Measurements from ENCODE around the gene PRLH.
A peak's percentile ranks its signal among the peaks of the same experiment; 100 is the strongest.

Gene PRLH

GRCh38 chr2:237577956-237578870, 11.8 kb downstream of the PRLH start:
- Mint-ChIP-seq H3K4me1 (ENCODE audit: low read depth) (peaks cover 5% of the 10 kb centered on the region), H3K4me3 (no peak overlapping the region), H3K27ac (no peak overlapping the region), H3K9me3 (no peaks in the 10 kb centered on the region), H3K27me3 (no peaks in the 10 kb centered on the region), H3K36me3 (ENCODE audit: low read depth) (no peaks in the 10 kb centered on the region)

GRCh38 chr2:237581326-237581725, 15.0 kb downstream of the PRLH start:
- Mint-ChIP-seq H3K27me3 (no peaks in the 10 kb centered on the region), H3K9me3 (no peaks in the 10 kb centered on the region), H3K4me3 (no peak overlapping the region), H3K4me1 (ENCODE audit: low read depth) (peaks cover 5% of the 10 kb centered on the region), H3K36me3 (ENCODE audit: low read depth) (no peaks in the 10 kb centered on the region), H3K27ac (peak overlapping the region; percentile 65)

DNA sequence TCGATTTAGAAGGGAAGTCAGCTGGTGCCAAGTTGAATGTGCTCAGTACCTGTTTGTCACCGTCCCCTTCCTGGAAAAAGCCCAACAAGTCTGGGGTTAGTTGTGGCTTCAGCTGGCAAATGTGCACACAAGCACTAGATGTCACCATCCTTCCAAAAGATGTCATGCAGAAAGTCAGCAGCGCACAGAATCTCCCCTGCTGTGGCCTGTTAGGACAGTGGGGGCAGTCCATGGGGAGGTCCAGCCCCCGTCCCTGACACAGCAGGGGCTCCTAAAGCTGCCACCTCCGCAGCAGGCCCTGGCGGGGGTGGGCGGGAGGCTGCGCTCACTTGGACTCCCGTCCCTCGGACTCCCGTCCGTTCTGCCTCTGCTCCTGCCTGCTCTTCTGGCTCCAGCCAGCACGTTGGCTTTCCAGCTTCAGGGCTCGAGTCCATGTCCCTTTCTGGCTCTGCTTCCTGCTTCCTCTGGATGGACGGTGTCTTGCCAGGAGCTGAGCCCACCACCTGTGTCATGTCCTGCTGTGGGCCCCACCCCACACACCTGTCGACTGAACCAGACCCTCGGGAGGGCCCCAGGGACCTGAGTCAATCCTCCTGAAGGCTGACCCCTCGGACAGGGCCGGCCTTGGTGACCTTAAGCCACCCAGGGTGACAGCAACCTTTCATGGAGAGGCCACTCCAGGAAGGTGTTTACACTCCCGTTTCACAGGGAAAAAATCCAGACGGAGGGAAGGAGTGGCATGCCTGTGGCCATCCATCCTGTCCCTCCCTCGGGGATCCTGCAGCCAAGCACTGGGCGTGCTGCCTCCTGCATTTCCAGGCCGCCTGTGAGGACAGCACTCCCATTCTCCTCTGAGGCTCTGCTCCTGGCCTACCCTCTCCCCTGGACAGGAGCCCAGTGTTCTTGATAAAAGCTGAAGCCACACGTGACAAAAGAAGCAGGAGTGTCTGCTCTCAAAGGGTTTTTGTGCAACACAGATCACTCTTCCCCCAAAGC, 15.7 kb downstream of the PRLH start:
- Mint-ChIP-seq H3K27ac (peak overlapping the region; percentile 65), H3K36me3 (ENCODE audit: low read depth) (no peaks in the 10 kb centered on the region), H3K4me1 (ENCODE audit: low read depth) (peaks cover 5% of the 10 kb centered on the region), H3K9me3 (no peaks in the 10 kb centered on the region), H3K27me3 (no peaks in the 10 kb centered on the region), H3K4me3 (no peak overlapping the region)

GRCh38 chr2:237583385-237584295, 17.3 kb downstream of the PRLH start:
- Mint-ChIP-seq H3K9me3 (no peaks in the 10 kb centered on the region), H3K4me1 (ENCODE audit: low read depth) (peaks cover 5% of the 10 kb centered on the region), H3K36me3 (ENCODE audit: low read depth) (no peaks in the 10 kb centered on the region), H3K4me3 (no peak overlapping the region), H3K27me3 (no peaks in the 10 kb centered on the region), H3K27ac (no peak overlapping the region)

DNA sequence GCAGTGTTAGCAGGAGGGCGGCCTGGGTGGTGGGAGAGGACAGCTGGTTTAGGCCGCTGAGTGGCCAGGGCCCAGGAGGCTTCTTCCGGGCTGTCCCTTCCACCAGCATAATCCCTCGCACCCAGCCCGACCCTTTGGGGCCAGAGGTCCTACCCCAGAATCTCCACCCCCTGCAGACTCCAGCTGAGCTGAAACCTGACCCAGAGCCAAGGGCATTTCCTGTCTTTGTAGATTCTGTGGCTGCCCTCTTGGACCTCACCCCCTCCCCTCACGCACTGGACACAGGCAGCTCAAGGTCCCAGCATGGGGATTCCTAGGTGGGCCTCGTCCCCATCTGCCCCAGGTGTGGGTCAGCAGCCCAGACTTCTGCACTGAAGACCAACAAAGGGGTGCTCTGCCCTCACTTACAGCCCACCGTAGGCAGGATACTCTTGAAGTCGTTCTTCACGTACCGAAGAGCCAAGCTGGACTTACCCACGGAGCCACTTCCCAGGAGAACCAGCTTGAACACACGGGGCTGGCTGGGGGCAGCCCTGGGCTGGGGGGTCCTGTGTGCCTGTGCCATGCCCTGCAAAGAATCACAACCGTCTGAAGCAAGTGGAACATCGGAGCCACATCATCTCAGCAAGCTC, 19.3 kb downstream of the PRLH start:
- Mint-ChIP-seq H3K4me3 (no peak overlapping the region), H3K27ac (no peak overlapping the region), H3K27me3 (peaks cover 5% of the 10 kb centered on the region), H3K36me3 (ENCODE audit: low read depth) (no peaks in the 10 kb centered on the region), H3K4me1 (ENCODE audit: low read depth) (peaks cover 9% of the 10 kb centered on the region), H3K9me3 (no peaks in the 10 kb centered on the region)

DNA sequence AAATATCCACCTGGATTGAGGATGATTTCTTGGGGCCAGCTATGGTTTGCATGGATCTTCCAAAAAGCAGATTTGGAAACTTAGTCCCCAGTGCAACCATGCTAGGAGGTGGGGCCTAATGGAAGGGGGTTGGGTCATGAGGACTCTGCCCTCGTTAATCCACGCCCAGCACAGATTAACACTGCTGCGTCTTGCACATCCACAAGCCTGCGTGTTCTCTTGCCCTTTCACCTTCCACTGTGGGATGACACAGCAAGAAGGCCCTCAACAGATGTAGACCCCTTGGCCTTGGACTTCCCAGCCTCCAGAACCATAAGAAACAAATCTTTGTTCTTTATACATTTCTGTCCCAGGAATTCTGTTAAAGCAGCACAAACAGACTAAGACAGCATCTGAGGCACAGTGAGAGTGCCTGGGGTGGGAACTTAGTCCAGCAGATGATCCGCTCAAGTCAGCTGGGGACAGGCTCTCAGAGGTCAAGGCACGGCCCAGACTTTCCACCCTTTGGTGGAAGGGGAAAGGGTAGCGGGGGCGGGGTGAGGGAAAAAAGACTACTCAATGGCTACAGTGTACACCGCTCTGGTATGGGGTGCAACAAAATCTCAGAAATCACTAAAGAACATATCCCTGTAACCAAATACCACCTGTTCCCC, 21.8 kb downstream of the PRLH start:
- Mint-ChIP-seq H3K9me3 (no peaks in the 10 kb centered on the region), H3K27me3 (peaks cover 5% of the 10 kb centered on the region), H3K4me3 (no peak overlapping the region), H3K36me3 (ENCODE audit: low read depth) (no peaks in the 10 kb centered on the region), H3K27ac (no peak overlapping the region), H3K4me1 (ENCODE audit: low read depth) (peaks cover 10% of the 10 kb centered on the region)

DNA sequence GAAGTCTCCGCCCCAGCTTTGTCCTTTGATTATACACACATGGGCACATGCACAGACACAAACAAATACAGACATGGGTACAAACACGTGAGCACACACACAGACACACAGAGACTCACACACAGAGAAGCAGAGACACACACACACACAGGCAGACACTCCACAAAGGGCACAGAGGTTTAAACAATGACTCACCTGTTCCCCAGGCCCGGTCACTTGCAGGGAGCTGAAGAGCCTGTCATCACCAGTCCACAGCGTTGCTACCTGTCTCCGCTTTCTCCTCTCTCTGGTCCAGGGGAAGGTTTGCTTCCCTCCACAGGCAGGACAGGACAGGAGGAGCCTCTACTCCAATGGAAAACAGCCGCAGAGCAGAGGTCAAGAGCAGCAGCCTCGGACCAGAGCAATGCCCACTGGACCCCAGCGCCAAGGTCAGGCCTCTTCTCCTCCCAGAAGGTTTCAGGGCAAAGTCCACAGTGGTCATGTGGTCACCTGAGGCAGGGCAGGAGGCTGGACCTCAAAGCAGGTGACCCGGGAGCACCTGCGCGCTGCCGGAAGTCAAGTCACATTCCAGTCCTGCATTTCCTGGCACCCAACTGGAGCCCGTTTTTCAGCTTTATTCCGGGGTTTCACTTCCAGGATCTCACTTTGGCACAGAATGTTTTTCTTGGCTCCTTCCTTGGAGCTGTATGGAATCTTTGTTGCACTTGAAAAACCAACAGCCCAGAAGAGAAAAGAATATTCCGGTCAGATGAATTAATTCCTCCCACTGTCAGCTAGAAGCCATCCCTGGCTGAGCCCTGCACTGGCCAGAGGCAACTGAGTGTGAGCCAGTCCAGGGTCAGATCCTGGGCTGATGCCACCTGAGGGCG, 24.1 kb downstream of the PRLH start, which contains the start of gene RAB17:
Gene RAB17 (minus strand): TSS at position 463 of the 869 bp plus-strand sequence. CDS start 4,580 bp downstream, outside the sequence.
- H3K9me3 Mint-ChIP-seq, result no peaks in the 10 kb centered on the region
- no peaks in the 10 kb centered on the region for H3K36me3 Mint-ChIP-seq (ENCODE audit: low read depth)
- no peak within 1 kb of the TSS for H3K4me3 Mint-ChIP-seq
- H3K27me3 Mint-ChIP-seq, result peaks cover 5% of the 10 kb centered on the region
- H3K27ac Mint-ChIP-seq, result no peak within 1 kb of the TSS
- peaks cover 10% of the 10 kb centered on the region for H3K4me1 Mint-ChIP-seq (ENCODE audit: low read depth)

GRCh38 chr2:237591141-237591881, 24.9 kb downstream of the PRLH start:
- Mint-ChIP-seq H3K36me3 (ENCODE audit: low read depth) (no peaks in the 10 kb centered on the region), H3K4me3 (no peak overlapping the region), H3K9me3 (no peaks in the 10 kb centered on the region), H3K27me3 (peaks cover 5% of the 10 kb centered on the region), H3K4me1 (ENCODE audit: low read depth) (peaks cover 10% of the 10 kb centered on the region), H3K27ac (no peak overlapping the region)

GRCh38 chr2:237592425-237592980, 26.1 kb downstream of the PRLH start:
- Mint-ChIP-seq H3K27ac (no peak overlapping the region), H3K4me3 (no peak overlapping the region), H3K36me3 (ENCODE audit: low read depth) (no peaks in the 10 kb centered on the region), H3K4me1 (ENCODE audit: low read depth) (peaks cover 10% of the 10 kb centered on the region), H3K27me3 (peaks cover 5% of the 10 kb centered on the region), H3K9me3 (no peaks in the 10 kb centered on the region)

DNA sequence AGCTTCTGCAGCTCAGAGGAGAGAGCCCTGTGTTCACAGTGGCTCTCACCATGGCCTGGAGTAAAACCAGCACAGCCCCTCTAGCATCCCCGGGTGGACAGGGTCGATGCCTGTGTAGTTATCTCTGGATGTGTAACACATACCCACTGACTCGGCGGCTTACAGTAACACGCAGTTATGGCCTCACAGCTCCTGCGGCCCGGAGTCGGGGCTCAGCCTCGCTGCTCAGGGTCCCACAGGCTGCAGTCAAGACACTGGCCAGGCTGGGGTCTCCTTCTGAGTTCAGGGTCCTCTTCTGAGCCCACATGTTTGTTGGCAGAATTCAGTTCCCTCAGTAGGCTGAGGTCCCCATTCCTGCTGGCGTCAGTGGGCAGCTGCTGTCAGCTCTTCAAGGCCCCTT, 26.7 kb downstream of the PRLH start:
- H3K36me3 Mint-ChIP-seq (ENCODE audit: low read depth), result no peaks in the 10 kb centered on the region
- no peak overlapping the region for H3K27ac Mint-ChIP-seq
- peaks cover 10% of the 10 kb centered on the region for H3K4me1 Mint-ChIP-seq (ENCODE audit: low read depth)
- peaks cover 5% of the 10 kb centered on the region for H3K27me3 Mint-ChIP-seq
- no peak overlapping the region for H3K4me3 Mint-ChIP-seq
- no peaks in the 10 kb centered on the region for H3K9me3 Mint-ChIP-seq

DNA sequence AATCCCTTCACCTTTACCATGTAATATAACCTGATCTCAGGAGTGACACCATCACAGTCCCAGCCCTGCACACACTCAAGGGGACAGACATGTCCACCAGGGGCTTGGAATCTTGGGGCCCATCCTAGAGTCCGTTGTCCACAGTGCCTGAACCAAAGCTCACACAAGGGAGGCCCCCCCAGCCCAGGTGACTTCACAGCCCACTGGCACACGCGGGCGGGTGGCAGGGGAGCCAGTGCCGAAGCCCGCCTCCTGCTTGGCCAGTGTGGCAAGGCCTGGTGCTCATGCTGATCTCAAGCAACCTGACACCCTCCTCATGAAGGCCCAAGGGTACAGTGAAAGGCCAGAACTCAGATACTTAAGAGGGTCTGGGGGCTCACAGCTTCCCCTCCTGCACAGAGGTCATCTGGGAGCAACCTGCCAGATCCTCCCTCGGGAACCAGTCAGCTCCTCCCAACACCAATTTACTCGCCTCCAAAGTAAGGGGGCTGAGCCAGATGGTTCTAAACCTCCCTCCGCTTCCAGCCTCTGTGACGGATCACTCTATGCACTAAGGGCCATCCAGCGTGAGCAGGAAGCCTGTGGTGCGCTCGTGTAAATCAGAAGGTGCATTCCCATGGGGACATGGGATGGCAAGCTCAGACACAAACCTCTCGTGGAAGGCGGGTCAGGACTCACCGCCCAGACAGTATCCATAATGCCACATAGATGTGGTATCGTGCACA, 27.4 kb downstream of the PRLH start:
- Mint-ChIP-seq H3K27ac (no peak overlapping the region), H3K9me3 (no peaks in the 10 kb centered on the region), H3K36me3 (ENCODE audit: low read depth) (no peaks in the 10 kb centered on the region), H3K4me3 (no peak overlapping the region), H3K4me1 (ENCODE audit: low read depth) (peaks cover 10% of the 10 kb centered on the region), H3K27me3 (peaks cover 5% of the 10 kb centered on the region)

Data from stimulated activated naive CD8-positive, alpha-beta T cell treated with anti-CD3 and anti-CD28 coated beads, Interleukin-15, Interleukin-2, amounts not matched to agents 100 ng/mL and 50 ng/mL, for 24 hours (primary cell).